ENCODE measurements around the gene OSBPL5. TPM values are rescaled to one million over a fixed set of nuclear protein-coding genes. Genes with fewer than 3 reads are reported as not detected.
A peak's percentile ranks its signal among the peaks of the same experiment; 100 is the strongest.

OSBPL5 gene
- total and polyA plus RNA-seq, 2 donors from 2014 or later = 8.5 to 63.0 TPM

- intact Hi-C loops (cut with DNase I) = no loop called here
- H3K9ac ChIP-seq (ENCODE audit: low read length in 3 of 3) = peak overlapping the region in 2 of 3 donors; percentile 39 to 70
- no peak for FAIRE-seq
These were observed 4.7 kb downstream of the OSBPL5 start for GRCh38 chr11:3160252-3161031.

GRCh38 chr11:3159296-3160190 is 5.6 kb downstream of the OSBPL5 start:
- no peaks in the 10 kb centered on the region for H3K27me3 ChIP-seq (ENCODE audit: control insufficient read depth, insufficient read depth, low read length)
- intact Hi-C loops (cut with DNase I) = no loop called here
- H3K36me3 ChIP-seq (ENCODE audit: control insufficient read depth in 2 of 3, insufficient read depth in 3 of 3, low read length in 3 of 3) = no peaks in the 10 kb centered on the region
- no peaks in the 10 kb centered on the region for H3K9me3 ChIP-seq (ENCODE audit: control insufficient read depth in 2 of 3, insufficient read depth in 1 of 3, low read length in 3 of 3)
- FAIRE-seq = no peak
- peak overlapping the region; percentile 65 to 74 for H3K27ac ChIP-seq (ENCODE audit: low read depth in 2 of 2, low read length in 2 of 2)
- H3K4me1 ChIP-seq (ENCODE audit: control insufficient read depth in 2 of 3, insufficient read depth in 2 of 3, low read depth in 1 of 3, low read length in 3 of 3) = peaks cover 0 to 46% (median 31%) of the 10 kb centered on the region in 3 donors
- peak overlapping the region in 1 of 3 donors; percentile 66 for H3K9ac ChIP-seq (ENCODE audit: low read length in 3 of 3)
- TF ChIP-seq CTCF (IDR thresholded peaks at IDR 0.05; ENCODE audit: borderline replicate concordance, extremely low read depth, insufficient read depth) = no peak
- H3K4me3 ChIP-seq (ENCODE audit: low read length in 3 of 3) = peak overlapping the region; percentile 16 to 59 (median 44)
- peak in 3 of 5 donors; percentile 61 to 92 (median 66) for DNase-seq

More at GRCh38 chr11:3160252-3161031, 4.7 kb downstream of the OSBPL5 start:
- no peak for TF ChIP-seq CTCF (IDR thresholded peaks at IDR 0.05; ENCODE audit: borderline replicate concordance, extremely low read depth, insufficient read depth)
- H3K4me3 ChIP-seq (ENCODE audit: low read length in 3 of 3) = peak overlapping the region; percentile 16 to 59 (median 47)
- peak; percentile 92 to 98 (median 96) for DNase-seq
- H3K27ac ChIP-seq (ENCODE audit: low read depth in 2 of 2, low read length in 2 of 2) = peak overlapping the region; percentile 73 to 80
- peaks cover 0 to 47% (median 31%) of the 10 kb centered on the region in 3 donors for H3K4me1 ChIP-seq (ENCODE audit: control insufficient read depth in 2 of 3, insufficient read depth in 2 of 3, low read depth in 1 of 3, low read length in 3 of 3)
- no peaks in the 10 kb centered on the region for H3K36me3 ChIP-seq (ENCODE audit: control insufficient read depth in 2 of 3, insufficient read depth in 3 of 3, low read length in 3 of 3)
- no peaks in the 10 kb centered on the region for H3K9me3 ChIP-seq (ENCODE audit: control insufficient read depth in 2 of 3, insufficient read depth in 1 of 3, low read length in 3 of 3)
- H3K27me3 ChIP-seq (ENCODE audit: control insufficient read depth, insufficient read depth, low read length) = no peaks in the 10 kb centered on the region

GRCh38 chr11:3158821-3159220 is 6.3 kb downstream of the OSBPL5 start:
- Histone ChIP-seq H3K9me3 (ENCODE audit: control insufficient read depth in 2 of 3, insufficient read depth in 1 of 3, low read length in 3 of 3) (no peaks in the 10 kb centered on the region), H3K27ac (ENCODE audit: low read depth in 2 of 2, low read length in 2 of 2) (no peak overlapping the region), H3K4me3 (ENCODE audit: low read length in 3 of 3) (no peak overlapping the region), H3K36me3 (ENCODE audit: control insufficient read depth in 2 of 3, insufficient read depth in 3 of 3, low read length in 3 of 3) (no peaks in the 10 kb centered on the region), H3K9ac (ENCODE audit: low read length in 3 of 3) (no peak overlapping the region), H3K27me3 (ENCODE audit: control insufficient read depth, insufficient read depth, low read length) (no peaks in the 10 kb centered on the region), H3K4me1 (ENCODE audit: control insufficient read depth in 2 of 3, insufficient read depth in 2 of 3, low read depth in 1 of 3, low read length in 3 of 3) (peaks cover 0 to 48% (median 33%) of the 10 kb centered on the region in 3 donors)
- FAIRE-seq (no peak), DNase-seq (peak in 2 of 5 donors; percentile 48 to 66)
- intact Hi-C loops (cut with DNase I) = no loop called here
- TF ChIP-seq CTCF (IDR thresholded peaks at IDR 0.05; ENCODE audit: borderline replicate concordance, extremely low read depth, insufficient read depth) = no peak
